SK-MEL-5 (cell line): ENCODE results near the gene ZNF423. TPM values are rescaled to one million over a fixed set of nuclear protein-coding genes. Genes with fewer than 3 reads are reported as not detected.
"Not testable (repeated sequence)": the region's sequence is repeated elsewhere in the genome, so short reads cannot be mapped to it uniquely, and the experiment has no call there.

ENCODE experiments used
- DNase-seq: peaks from one replicate; pipeline ENCODE4 v3.0.0-alpha.2; 2016; ENCODE audit warnings: low read depth, low spot score
- in situ Hi-C: cut with HindIII; loops from 2 replicates; pipeline ENCODE4 v1.10.0; 2016; ENCODE audit warnings: low sequenced_read_pairs, high pct_unique_total_duplicates, low pct_unique_long_range_greater_than_20kb
- total RNA-seq: library from RNA; depleted of rRNA; stranded (reverse); fragments of >200 nt; shearing (Covaris generic); gene quantifications from 2 replicates; pipeline ENCODE4 v1.2.3, GENCODE V29; 2014

The ZNF423 gene
- total RNA-seq, 1 experiment from 2014 or later = not detected

- no peak for DNase-seq
- in situ Hi-C loops = no loop called here
Observed at GRCh38 chr16:49682577-49683165, 173.2 kb downstream of the ZNF423 start.

- in situ Hi-C loops = no loop called here
- no peak for DNase-seq
Observed at GRCh38 chr16:49681217-49681883, 174.6 kb downstream of the ZNF423 start.

- in situ Hi-C loops = no loop called here
- no peak for DNase-seq
Observed at GRCh38 chr16:49679095-49679494, 176.8 kb downstream of the ZNF423 start.

- in situ Hi-C loops, DNase-seq: not testable (repeated sequence)
Observed at GRCh38 chr16:49677661-49678060, 178.3 kb downstream of the ZNF423 start.

- in situ Hi-C loops = no loop called here
- DNase-seq = no peak
Observed at GRCh38 chr16:49675413-49675812, 180.5 kb downstream of the ZNF423 start.

- no peak for DNase-seq
- in situ Hi-C loops = no loop called here
Observed at GRCh38 chr16:49674990-49675389, 180.9 kb downstream of the ZNF423 start.

DNA sequence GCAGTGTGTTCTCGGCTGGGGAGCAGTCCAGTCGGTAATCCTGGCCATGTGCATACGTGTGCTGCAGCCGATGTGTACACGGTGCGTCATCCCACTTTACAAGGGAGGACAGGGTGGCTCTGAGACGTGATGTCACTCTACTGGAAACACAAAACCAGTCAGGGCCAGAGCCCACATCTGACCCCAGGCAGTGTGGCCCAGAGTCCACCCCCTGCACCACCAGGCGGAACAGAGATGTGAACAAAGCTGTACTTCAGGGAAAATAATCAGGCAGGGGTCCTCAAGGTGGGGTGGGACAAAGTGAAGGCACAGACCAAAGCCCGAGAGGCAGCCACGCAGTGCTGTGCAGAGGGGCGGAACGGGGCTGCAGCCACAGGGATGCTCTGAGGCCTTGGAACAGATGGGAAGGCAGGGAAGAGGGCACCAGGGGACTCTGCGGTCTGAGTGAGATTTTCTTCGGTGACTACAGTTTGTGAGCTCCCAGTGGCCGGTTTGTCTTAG is 181.5 kb downstream of the ZNF423 start:
- in situ Hi-C loops = no loop called here
- no peak for DNase-seq

DNA sequence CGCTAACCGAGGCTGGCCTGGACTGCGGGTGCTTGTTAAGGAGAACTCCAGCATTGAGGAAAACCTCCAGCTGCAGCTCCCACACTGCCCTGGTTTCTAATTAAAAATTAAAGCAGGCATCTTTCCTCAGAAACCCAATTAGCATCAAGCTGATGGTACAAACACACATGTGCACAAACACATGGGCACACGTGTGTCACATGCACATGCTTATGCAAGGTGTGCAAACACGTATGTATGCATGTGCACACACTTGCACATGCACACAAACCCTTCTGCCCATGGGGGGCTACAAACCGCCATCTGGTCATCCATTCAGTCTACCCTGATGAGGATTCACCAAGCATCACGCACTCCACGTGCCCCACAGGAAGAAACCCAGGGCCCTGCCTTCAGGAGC is 182.5 kb downstream of the ZNF423 start:
- in situ Hi-C loops = no loop called here
- DNase-seq = no peak

DNA sequence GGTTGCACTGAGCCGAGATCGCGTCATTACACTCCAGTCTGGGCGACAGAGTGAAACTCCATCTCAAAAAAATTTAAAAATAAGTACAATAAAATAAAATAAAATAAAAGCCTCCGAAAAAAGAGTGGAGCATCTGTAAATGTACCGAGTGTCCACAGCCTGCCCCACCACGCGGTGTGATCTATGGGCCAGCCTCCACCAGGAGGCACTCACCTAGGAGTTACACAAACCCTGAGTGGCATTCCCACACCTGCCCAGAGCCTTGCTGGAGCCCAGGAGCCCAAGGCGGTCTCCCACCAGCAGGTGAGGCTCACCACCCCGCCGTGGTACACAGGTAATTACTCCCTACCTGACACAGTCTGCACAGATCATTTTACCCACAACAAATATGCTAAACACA is 183.2 kb downstream of the ZNF423 start:
- DNase-seq = no peak
- in situ Hi-C loops = no loop called here

GRCh38 chr16:49671333-49671732 is 184.6 kb downstream of the ZNF423 start:
- in situ Hi-C loops = no loop called here
- DNase-seq = no peak

DNA sequence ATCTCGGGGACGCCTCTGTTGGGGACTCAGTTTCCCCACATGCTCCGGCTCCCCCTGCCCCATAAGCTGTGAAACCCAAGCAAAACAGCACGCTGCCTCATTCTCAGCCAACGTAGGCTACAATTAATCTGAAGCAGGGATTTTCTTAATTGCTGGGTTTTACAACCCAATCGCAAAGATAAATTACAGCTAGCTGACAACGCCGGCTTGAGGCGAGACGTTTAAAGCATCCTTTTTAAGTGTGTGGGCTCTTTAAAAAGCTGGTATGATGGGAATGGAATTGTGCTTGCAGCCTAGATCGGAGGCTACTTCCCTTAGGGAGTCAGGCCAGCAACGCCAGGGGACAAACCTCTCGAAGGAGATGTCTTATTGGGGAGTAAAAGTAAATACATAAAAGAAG is 185.3 kb downstream of the ZNF423 start:
- no peak for DNase-seq
- in situ Hi-C loops = no loop called here

DNA sequence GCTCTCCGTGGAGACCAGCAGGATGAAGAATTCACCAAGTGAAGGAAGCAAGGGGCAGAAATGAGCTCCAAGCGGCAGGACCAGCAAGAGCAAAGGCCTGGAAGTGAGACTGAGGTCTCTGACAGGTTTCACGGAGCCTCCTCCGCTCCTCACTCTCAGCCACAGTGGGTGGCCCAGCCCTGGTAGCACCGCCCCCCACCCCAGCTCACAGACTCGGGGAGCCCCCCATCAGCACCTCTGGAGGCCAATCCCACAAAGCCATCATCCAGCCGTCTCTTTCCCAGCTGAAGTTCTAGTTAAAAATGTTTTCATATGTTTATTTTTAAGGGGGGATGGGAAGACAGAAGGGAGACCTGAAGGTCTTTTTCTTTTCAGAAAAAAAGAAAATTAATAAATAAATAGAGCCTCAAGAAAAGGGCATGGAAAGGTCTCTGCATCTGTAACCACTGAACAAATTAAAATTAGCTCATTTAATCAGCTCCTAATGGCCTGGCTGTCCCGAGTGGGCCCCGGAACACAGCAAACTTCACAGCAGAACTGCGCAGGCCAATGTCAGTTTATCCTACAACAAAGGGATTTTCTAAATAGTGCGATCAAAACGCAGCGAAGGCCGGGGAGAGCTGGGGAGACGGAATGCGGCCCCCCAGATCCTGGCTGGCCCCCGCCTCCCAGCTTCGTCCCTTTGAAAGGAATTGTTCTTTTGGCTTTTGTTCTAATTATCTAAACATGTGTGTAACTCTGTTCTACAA is 190.3 kb downstream of the ZNF423 start:
- in situ Hi-C loops = no loop called here
- no peak for DNase-seq

DNA sequence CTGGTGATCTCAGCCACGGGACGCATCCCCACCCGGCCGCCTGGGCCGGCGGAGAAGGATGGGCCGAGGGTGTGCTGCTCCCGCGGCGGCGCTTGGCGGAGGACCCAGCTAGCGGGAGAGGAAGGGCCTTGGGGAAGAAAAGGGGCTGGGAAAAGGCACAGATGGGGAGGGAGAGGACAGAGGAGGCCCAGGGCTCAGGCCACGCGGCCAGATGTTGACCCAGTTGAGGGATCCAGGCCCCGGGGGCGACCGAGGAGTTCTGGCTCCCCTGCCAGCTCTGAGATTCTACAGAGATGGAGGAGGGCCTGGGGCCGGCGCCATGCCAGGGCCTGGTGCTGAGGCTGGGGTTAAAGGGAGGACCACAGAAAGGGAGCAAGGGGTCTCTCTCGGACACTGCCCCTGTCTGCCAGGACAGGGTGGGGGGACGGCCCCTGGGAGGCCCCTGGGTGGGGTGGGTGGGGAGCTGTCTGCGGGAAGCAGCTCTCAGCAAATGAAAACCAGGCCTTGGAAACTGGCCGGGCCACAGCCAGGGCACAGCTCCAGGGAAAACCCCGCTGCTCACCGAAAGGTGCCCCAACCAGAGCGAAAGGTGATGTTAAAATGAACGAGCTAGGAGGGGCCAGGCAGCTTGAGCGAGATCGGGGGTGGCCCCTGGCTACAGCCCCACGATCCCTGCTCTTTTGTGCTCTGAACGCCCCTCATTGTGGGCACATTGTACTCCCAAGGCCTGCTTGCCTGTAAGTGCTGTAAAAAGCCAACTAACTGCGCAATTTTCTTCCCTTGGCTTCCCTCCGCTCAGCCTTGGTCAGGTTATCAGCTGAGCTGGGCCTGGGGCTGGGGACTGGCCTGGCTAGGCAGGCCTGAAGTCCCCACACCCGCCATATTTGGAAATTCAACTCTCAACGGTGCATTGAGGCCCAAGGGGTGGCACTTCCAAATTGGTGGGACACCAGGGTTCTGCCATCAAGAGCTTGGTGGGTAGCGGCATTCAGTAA is 191.4 kb downstream of the ZNF423 start:
- in situ Hi-C loops = no loop called here

GRCh38 chr16:49663081-49664065 is 192.5 kb downstream of the ZNF423 start:
- no peak for DNase-seq
- in situ Hi-C loops = no loop called here

More for the DNA sequence above, 191.4 kb downstream of the ZNF423 start:
- DNase-seq = no peak

DNA sequence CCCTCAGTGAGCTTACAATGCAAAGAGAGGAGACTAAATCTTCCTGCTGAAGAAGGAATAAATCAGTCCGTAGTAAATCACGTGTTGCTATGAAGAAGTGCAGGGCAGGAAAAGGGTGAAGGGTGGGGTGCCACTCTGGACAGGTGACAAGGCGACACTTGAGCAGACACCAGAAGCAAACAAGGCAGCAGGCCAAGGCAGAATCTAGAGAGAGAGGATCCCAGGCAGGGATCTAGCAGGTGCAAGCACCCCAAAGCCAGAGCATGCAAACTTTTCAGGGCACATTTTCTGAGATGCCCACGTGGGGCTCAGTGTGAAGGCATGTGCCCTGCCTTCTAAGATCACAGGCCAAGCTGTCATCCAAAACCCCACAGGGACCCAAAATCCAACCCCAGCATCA is 193.3 kb downstream of the ZNF423 start:
- in situ Hi-C loops = no loop called here
- no peak for DNase-seq

GRCh38 chr16:49661465-49662187 is 194.3 kb downstream of the ZNF423 start:
- in situ Hi-C loops = no loop called here

More at GRCh38 chr16:49661465-49662187, 194.3 kb downstream of the ZNF423 start:
- no peak for DNase-seq
